D341Med (cell line): ENCODE data around the gene LRRK1.
A peak's percentile ranks its signal among the peaks of the same experiment; 100 is the strongest.

ENCODE experiments used
- DNase-seq: peaks from one replicate; pipeline ENCODE4 v3.0.0; 2012; ENCODE audit warnings: low spot score

The LRRK1 gene

GRCh38 chr15:101004986-101005747 is 86.0 kb downstream of the LRRK1 start:
- DNase-seq: no peak

- DNase-seq: peak; percentile 87
These were observed 88.0 kb downstream of the LRRK1 start for GRCh38 chr15:101006931-101007691.

- peak; percentile 91 for DNase-seq
These were observed 89.3 kb downstream of the LRRK1 start for GRCh38 chr15:101008158-101009139.

GRCh38 chr15:101009176-101009575 is 90.0 kb downstream of the LRRK1 start:
- DNase-seq: no peak

- no peak for DNase-seq
These were observed 91.6 kb downstream of the LRRK1 start for GRCh38 chr15:101010781-101011180.

- DNase-seq: no peak
These were observed 93.4 kb downstream of the LRRK1 start for GRCh38 chr15:101012326-101013200.

GRCh38 chr15:101013201-101013550 is 94.0 kb downstream of the LRRK1 start:
- DNase-seq: no peak

GRCh38 chr15:101013769-101014675 is 94.9 kb downstream of the LRRK1 start:
- peak; percentile 68 for DNase-seq

GRCh38 chr15:101014921-101015841 is 96.0 kb downstream of the LRRK1 start:
- peak; percentile 86 for DNase-seq

- DNase-seq: no peak
These were observed 97.4 kb downstream of the LRRK1 start for GRCh38 chr15:101016581-101016980.

- DNase-seq: no peak
These were observed 98.1 kb downstream of the LRRK1 start for GRCh38 chr15:101017093-101017754.

GRCh38 chr15:101018016-101018415 is 98.9 kb downstream of the LRRK1 start:
- no peak for DNase-seq

- no peak for DNase-seq
These were observed 99.3 kb downstream of the LRRK1 start for GRCh38 chr15:101018450-101018849.

GRCh38 chr15:101019366-101019896 is 100.3 kb downstream of the LRRK1 start:
- DNase-seq: no peak

GRCh38 chr15:101020451-101020850 is 101.3 kb downstream of the LRRK1 start:
- no peak for DNase-seq

GRCh38 chr15:101020945-101021344 is 101.8 kb downstream of the LRRK1 start:
- DNase-seq: no peak

- no peak for DNase-seq
These were observed 103.1 kb downstream of the LRRK1 start for GRCh38 chr15:101022306-101022705.

GRCh38 chr15:101022876-101023275 is 103.7 kb downstream of the LRRK1 start:
- DNase-seq: no peak
